Neuronal stem cell (in vitro differentiated cells): Measurements from ENCODE around the gene QSER1.

Experiments used
- DNase-seq: peaks from one replicate; pipeline ENCODE4 v3.0.0-alpha.2; 2013; ENCODE audit warnings: low spot score
- H2AFZ ChIP-seq: one replicate; pipeline ENCODE4 v1.6.1; 2013; ENCODE audit warnings: mild to moderate bottlenecking, low read length, inconsistent platforms
- H2AK5ac ChIP-seq: 2 replicates; pipeline ENCODE4 v1.6.1; 2013; ENCODE audit warnings: low read depth, mild to moderate bottlenecking, inconsistent platforms, low read length, moderate library complexity, mixed read lengths
- H2BK120ac ChIP-seq: 2 replicates; pipeline ENCODE4 v1.6.1; 2013; ENCODE audit warnings: low read depth, mild to moderate bottlenecking, inconsistent platforms, low read length, moderate library complexity, mixed read lengths
- H2BK12ac ChIP-seq: one replicate; pipeline ENCODE4 v1.6.1; 2013; ENCODE audit warnings: low read length, inconsistent platforms
- H2BK15ac ChIP-seq: 2 replicates; pipeline ENCODE4 v1.6.1; 2013; ENCODE audit warnings: mild to moderate bottlenecking, low read length, inconsistent platforms, mixed read lengths
- H2BK5ac ChIP-seq: one replicate; pipeline ENCODE4 v1.6.1; 2013; ENCODE audit warnings: inconsistent platforms, mild to moderate bottlenecking, low read length, moderate library complexity
- H3K14ac ChIP-seq: one replicate; pipeline ENCODE4 v1.6.1; 2013; ENCODE audit warnings: low read length, inconsistent platforms
- H3K18ac ChIP-seq: 2 replicates; pipeline ENCODE4 v1.6.1; 2013; ENCODE audit warnings: low read length, inconsistent platforms
- H3K23ac ChIP-seq: 2 replicates; pipeline ENCODE4 v1.6.1; 2013; ENCODE audit warnings: low read depth, mild to moderate bottlenecking, mixed read lengths, low read length, inconsistent platforms; ENCODE audit not compliant: poor library complexity
- H3K27ac ChIP-seq: replicated peaks from 3 replicates; pipeline ENCODE4 v1.5.1; 2013; ENCODE audit warnings: low read length, inconsistent platforms
- H3K27me3 ChIP-seq, 3 experiments: 2 replicates each; pipeline ENCODE4 v1.6.1; 2013; ENCODE audit warnings: low read length in 3 of 3, mild to moderate bottlenecking in 2 of 3, inconsistent platforms in 1 of 3, low read depth in 1 of 3, mixed read lengths in 1 of 3, moderate library complexity in 1 of 3; ENCODE audit not compliant: control insufficient read depth in 3 of 3, insufficient read depth in 3 of 3
- H3K36me3 ChIP-seq, 2 donors: replicated peaks in 1 of 2; 2 replicates each; pipeline ENCODE4 v1.6.1; 2013; ENCODE audit warnings: low read length in 2 of 2; ENCODE audit not compliant: control insufficient read depth in 2 of 2, insufficient read depth in 2 of 2
- H3K4ac ChIP-seq: 2 replicates; pipeline ENCODE4 v1.6.1; 2013; ENCODE audit warnings: inconsistent platforms, mild to moderate bottlenecking, low read length, moderate library complexity
- H3K4me1 ChIP-seq, 2 donors: 1 replicate in 1 of 2; 2 replicates in 1 of 2; pipeline ENCODE4 v1.6.1; 2013; ENCODE audit warnings: low read length in 2 of 2, low read depth in 1 of 2; ENCODE audit not compliant: control insufficient read depth in 2 of 2, insufficient read depth in 1 of 2
- H3K4me2 ChIP-seq: one replicate; pipeline ENCODE4 v1.6.1; 2013; ENCODE audit warnings: mild to moderate bottlenecking, low read length, inconsistent platforms; ENCODE audit not compliant: insufficient read depth, poor library complexity, severe bottlenecking
- H3K4me3 ChIP-seq, 2 donors: 2 replicates each; pipeline ENCODE4 v1.5.1; 2013; ENCODE audit warnings: low read length in 2 of 2, mild to moderate bottlenecking in 2 of 2, inconsistent platforms in 1 of 2, moderate library complexity in 1 of 2
- H3K79me1 ChIP-seq: one replicate; pipeline ENCODE4 v1.6.1; 2013; ENCODE audit warnings: low read depth, mild to moderate bottlenecking, inconsistent platforms, low read length, moderate library complexity
- H3K9ac ChIP-seq: one replicate; pipeline ENCODE4 v1.6.1; 2013; ENCODE audit warnings: mild to moderate bottlenecking, low read depth, low read length, inconsistent platforms; ENCODE audit not compliant: poor library complexity
- H3K9me3 ChIP-seq, 2 donors: replicated peaks in 1 of 2; 2 replicates each; pipeline versions ENCODE3 to v1.6.1; 2013; ENCODE audit warnings: low read length in 2 of 2, mild to moderate bottlenecking in 2 of 2, inconsistent platforms in 1 of 2, low read depth in 1 of 2, mixed read lengths in 1 of 2, moderate library complexity in 1 of 2; ENCODE audit not compliant: control insufficient read depth in 2 of 2, insufficient read depth in 1 of 2
- H4K8ac ChIP-seq: one replicate; pipeline ENCODE4 v1.6.1; 2013; ENCODE audit warnings: low read depth, mild to moderate bottlenecking, inconsistent platforms, low read length, moderate library complexity
- H4K91ac ChIP-seq: one replicate; pipeline ENCODE4 v1.6.1; 2013; ENCODE audit warnings: low read length, low read depth, mild to moderate bottlenecking, inconsistent platforms; ENCODE audit not compliant: poor library complexity
- WGBS, 2 donors: extraction: QIAGEN DNeasy Blood & Tissue Kit; methylation state at CpG; one replicate each; pipeline ENCODE4 v1.1.7; 2013; ENCODE audit warnings: missing lambda C conversion rate in 2 of 2, mixed read lengths in 1 of 2; ENCODE audit not compliant: insufficient read length in 2 of 2, insufficient replicate concordance in 1 of 2; ENCODE audit errors: extremely low coverage in 2 of 2; 5-methylcytosine and 5-hydroxymethylcytosine counted together

The QSER1 gene

DNA sequence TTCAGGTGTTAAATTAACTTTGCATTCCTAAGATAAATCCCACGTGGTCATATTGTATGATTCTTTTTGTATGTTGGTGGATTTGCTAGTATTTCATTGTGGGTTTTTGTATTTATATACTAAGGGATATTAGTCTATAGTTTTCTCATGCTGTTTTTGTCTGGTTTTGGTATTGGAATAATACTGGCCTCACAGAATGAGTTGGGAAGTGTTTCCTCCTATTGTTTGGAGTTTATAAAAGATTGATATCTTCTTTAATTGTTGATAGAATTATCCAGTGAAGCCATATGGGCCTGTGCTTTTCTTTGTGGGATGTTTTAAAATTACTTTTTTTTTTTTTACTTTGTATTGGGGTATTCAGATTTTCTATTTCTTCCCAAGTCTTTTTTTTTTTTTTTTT is 59.8 kb downstream of the QSER1 start:
- no peak overlapping the region for H4K8ac ChIP-seq
- H3K9ac ChIP-seq, result no peak overlapping the region
- H2BK5ac ChIP-seq, result no peak overlapping the region
- no peak overlapping the region for H2AFZ ChIP-seq
- H3K36me3 ChIP-seq, result peaks cover 6 to 81% of the 10 kb centered on the region in 2 donors
- no peak overlapping the region for H3K4me3 ChIP-seq
- H3K4me2 ChIP-seq, result no peak overlapping the region
- H4K91ac ChIP-seq, result no peak overlapping the region
- H3K14ac ChIP-seq, result no peak overlapping the region
- H3K23ac ChIP-seq, result no peak overlapping the region
- H3K4me1 ChIP-seq, result no peaks in the 10 kb centered on the region
- no peaks in the 10 kb centered on the region for H3K27me3 ChIP-seq
- H3K18ac ChIP-seq, result no peak overlapping the region
- no peak overlapping the region for H2AK5ac ChIP-seq
- H2BK15ac ChIP-seq, result no peak overlapping the region
- DNase-seq, result no peak
- no peak overlapping the region for H2BK120ac ChIP-seq
- H3K9me3 ChIP-seq, result no peaks in the 10 kb centered on the region
- H3K4ac ChIP-seq, result no peak overlapping the region
- H3K79me1 ChIP-seq, result no peaks in the 10 kb centered on the region
- no peak overlapping the region for H3K27ac ChIP-seq
- no CpG with 5 or more reads among the region's 1 CpG for WGBS, 2 donors
- no peak overlapping the region for H2BK12ac ChIP-seq

GRCh38 chr11:32953700-32954099 is 61.1 kb downstream of the QSER1 start:
- Histone ChIP-seq H3K27me3 (no peaks in the 10 kb centered on the region), H3K9me3 (no peaks in the 10 kb centered on the region), H2BK15ac (no peak overlapping the region), H3K4ac (no peak overlapping the region), H2AFZ (no peak overlapping the region), H3K4me3 (no peak overlapping the region), H4K8ac (no peak overlapping the region), H3K36me3 (peaks cover 12 to 82% of the 10 kb centered on the region in 2 donors), H3K18ac (no peak overlapping the region), H3K4me2 (no peak overlapping the region), H2BK12ac (no peak overlapping the region), H2AK5ac (no peak overlapping the region), H3K14ac (no peak overlapping the region), H2BK120ac (no peak overlapping the region), H3K79me1 (no peaks in the 10 kb centered on the region), H3K23ac (no peak overlapping the region), H2BK5ac (no peak overlapping the region), H3K9ac (no peak overlapping the region), H4K91ac (no peak overlapping the region), H3K4me1 (no peaks in the 10 kb centered on the region), H3K27ac (no peak overlapping the region)
- DNase-seq, result no peak

DNA sequence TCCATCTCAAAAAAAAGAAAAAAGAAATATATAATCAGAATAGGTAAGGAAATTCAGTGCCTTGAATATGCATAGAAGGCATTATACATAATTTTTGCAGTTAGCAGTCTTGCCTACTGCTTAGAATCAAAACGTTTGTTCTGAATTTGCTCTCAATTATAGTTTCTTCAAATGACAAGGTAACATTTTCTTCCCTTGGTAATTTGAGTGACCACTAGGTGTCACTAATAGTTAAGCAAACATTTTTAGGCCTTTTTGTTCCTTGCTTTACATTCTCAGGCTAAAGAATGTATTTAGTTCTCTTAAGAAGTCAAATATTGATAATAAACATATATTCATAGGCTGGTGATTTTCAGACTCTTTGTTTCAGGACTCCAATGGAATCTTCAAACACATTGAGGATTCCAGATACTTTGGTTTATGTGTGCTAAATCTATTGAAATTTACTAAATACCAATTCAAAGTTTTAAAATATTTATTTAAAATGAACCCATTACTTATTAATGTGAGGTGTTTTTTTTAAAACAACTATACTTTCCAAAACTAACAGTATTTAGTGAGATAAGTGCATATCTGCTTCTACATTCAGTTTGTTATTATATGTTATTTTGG is 68.0 kb downstream of the QSER1 start:
- Histone ChIP-seq H3K9me3 (no peaks in the 10 kb centered on the region), H3K79me1 (no peaks in the 10 kb centered on the region), H3K36me3 (peaks cover 10 to 96% of the 10 kb centered on the region in 2 donors), H2BK120ac (no peak overlapping the region), H3K4me3 (no peak overlapping the region), H2BK12ac (no peak overlapping the region), H3K9ac (no peak overlapping the region), H2AK5ac (no peak overlapping the region), H2BK5ac (no peak overlapping the region), H3K23ac (no peak overlapping the region), H3K14ac (no peak overlapping the region), H3K27me3 (no peaks in the 10 kb centered on the region), H3K18ac (no peak overlapping the region), H3K4ac (no peak overlapping the region), H2BK15ac (no peak overlapping the region), H2AFZ (no peak overlapping the region), H3K4me1 (no peaks in the 10 kb centered on the region), H4K8ac (no peak overlapping the region), H3K27ac (no peak overlapping the region), H3K4me2 (no peak overlapping the region), H4K91ac (no peak overlapping the region)
- no CpG with 5 or more reads among the region's 1 CpG for WGBS, 2 donors
- peak; percentile 37 for DNase-seq

GRCh38 chr11:32962016-32962415 is 69.4 kb downstream of the QSER1 start:
- Histone ChIP-seq H4K91ac (no peak overlapping the region), H2AFZ (no peak overlapping the region), H3K79me1 (no peaks in the 10 kb centered on the region), H3K27me3 (no peaks in the 10 kb centered on the region), H2BK5ac (no peak overlapping the region), H3K4me2 (no peak overlapping the region), H2BK12ac (no peak overlapping the region), H3K9me3 (no peaks in the 10 kb centered on the region), H2BK120ac (no peak overlapping the region), H3K18ac (no peak overlapping the region), H3K23ac (no peak overlapping the region), H3K36me3 (peaks cover 12 to 96% of the 10 kb centered on the region in 2 donors), H4K8ac (no peak overlapping the region), H3K4me3 (no peak overlapping the region), H3K9ac (no peak overlapping the region), H3K14ac (no peak overlapping the region), H2BK15ac (no peak overlapping the region), H3K4ac (no peak overlapping the region), H3K27ac (no peak overlapping the region), H2AK5ac (no peak overlapping the region), H3K4me1 (no peaks in the 10 kb centered on the region)
- WGBS, 2 donors, result no CpG with 5 or more reads among the region's 2 CpGs
- DNase-seq, result no peak
